Cerebellar nuclear complex (tissue), 1 donor: ENCODE measurements around the gene ARHGAP9.

Experiments
- DNase-seq, 2 experiments: peaks; one replicate each; lab custom pipeline; 2025; lab: John Stamatoyannopoulos, UW

The ARHGAP9 gene

DNA sequence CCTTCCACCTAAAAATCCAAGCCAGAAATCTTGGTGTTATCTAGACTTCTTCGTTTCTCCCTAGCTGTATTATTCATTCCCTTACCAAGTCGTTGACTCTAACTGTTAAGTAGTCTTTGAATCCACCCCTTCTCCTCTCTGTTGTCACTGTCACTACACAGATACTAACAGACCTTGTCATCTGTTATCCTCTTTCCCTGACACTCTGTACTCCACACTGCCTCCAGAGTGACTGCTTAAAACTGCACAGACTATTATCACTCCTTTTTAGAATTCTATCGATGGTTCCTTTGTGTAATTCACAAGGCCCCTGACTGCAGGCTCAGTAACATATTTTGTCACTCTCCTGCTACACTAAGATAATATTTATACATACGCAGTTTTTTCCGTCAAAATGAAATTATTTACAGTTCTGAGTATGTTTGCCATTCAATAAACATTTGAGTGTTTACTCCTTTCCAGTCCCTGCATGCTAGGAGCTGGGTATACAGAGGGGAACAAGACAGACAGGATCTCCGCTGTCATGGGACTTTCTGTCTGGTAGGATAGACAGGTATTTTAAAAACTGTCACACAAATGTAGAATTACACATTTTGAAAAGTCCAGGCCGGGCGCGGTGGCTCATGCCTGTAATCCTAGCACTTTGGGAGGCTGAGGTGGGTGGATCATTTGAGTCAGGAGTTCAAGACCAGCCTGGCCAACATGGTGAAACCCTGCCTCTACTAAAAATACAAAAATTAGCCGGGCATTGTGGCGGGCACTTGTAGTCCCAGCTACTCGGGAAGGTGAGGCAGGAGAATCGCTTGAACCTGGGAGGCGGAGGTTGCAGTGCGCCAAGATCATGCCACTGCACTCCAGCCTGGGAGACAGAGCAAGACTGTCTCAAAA, 12.0 kb upstream of the ARHGAP9 start:
- DNase-seq, result no peak

DNA sequence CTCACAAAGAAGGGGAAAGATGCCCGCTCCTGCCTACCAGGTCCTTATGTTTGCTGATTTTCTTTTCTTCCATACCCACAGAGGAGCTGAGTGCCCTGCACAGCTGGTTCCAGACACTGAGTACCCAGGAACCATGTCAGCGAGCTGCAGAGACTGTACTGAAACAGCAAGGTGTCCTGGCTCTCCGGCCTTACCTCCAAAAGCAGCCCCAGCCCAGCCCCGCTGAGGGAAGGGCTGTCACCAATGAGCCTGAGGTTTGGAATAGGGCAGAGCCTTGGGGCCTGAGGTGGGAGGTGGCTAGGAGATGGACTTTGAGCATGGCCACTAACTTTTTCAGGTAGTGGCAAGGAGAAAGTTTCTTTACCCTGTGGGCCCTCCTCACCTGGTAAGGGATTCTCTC, 10.5 kb upstream of the ARHGAP9 start:
- no peak for DNase-seq

DNA sequence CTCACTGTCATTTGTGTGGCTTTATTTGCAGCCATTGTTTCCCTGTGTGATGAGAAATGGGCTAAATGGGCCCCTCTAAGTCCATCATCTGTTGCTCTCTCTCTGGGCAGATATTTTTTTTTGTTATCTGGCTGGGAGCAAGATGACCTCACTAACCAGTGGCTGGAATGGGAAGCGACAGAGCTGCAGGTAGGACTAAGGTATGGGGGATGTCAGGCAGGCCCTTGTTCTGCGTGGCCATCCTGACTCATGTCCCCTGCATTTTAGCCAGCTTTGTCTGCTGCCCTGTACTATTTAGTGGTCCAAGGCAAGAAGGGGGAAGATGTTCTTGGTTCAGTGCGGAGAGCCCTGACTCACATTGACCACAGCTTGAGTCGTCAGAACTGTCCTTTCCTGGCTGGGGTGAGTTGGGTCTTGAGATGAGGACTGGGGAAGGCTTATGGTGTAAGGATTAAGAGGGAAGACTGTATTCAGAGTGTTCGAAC, 9.5 kb upstream of the ARHGAP9 start:
- DNase-seq, result no peak

DNA sequence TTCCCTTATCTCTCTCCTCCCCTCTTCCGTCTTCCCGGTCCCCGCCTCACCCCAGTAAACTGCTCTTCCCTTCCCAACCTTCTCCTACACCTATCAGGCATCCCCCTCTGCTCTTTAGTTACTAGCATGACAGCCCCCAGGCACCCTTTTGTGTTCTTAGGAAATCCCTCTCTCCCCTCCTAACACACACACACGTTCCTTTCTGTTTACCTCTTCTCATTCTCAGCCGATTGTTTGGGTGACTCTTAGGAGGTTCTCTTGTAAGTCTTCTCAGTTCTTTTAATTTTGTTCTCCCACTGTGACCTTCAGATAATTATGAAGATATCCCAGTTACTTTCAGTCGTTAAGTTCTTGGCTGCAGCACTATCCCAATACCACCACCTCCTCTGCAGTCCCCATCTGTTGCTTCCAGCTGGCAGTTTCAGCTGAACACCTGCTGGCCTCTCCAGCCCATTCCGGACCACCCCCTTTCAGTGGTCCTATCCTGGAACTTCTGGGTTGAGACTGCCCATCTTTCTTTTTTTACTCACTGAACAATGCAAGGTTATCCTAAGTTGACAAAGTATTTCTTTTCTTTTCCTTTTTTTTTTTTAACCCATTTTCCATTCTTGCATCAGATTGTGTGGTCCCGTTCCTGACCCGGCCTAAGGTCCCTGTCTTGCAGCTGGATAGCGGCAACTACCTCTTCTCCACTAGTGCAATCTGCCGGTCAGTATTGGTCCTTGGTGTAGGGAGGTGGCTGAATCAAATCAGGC, 8.9 kb upstream of the ARHGAP9 start:
- no peak for DNase-seq

DNA sequence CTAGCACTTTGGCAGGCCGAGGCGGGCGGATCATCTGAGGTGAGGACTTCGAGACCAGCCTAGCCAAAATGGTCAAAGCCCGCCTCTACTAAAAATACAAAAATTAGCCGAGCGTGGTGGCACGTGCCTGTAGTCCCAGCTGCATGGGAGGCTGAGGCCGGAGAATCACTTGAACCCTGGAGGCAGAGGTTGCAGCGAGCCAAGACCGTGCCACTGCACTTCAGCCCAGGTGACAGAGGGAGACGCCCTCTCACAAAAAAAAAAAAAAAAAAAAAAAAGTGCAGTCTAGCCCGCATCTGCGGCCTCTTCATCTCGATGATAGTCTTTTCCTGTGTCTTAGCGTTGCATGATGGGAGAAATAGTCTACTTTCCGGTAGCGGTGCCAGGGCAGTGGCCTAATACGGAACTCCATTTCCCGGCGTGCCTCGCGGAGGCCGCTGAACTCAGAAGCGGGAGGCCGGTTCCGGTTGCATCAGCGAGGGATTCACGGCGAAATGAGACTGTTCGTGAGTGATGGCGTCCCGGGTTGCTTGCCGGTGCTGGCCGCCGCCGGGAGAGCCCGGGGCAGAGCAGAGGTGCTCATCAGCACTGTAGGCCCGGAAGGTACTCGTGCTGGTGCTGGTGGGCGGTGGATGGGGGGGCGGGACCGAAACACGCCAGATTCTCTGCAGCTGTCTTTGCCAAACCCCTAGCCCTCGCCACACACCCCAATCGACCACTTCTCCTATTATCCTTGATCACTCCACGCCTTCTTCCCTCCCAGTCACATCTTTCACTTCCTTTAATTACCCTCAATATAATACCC, 8.1 kb upstream of the ARHGAP9 start, which contains the start of gene MARS1:
Gene MARS1, plus strand, starts transcription at position 472 of the 805 bp plus-strand sequence. Its CDS starts 23 bp downstream, at position 495.
- DNase-seq, result peak; percentile 72 to 93

DNA sequence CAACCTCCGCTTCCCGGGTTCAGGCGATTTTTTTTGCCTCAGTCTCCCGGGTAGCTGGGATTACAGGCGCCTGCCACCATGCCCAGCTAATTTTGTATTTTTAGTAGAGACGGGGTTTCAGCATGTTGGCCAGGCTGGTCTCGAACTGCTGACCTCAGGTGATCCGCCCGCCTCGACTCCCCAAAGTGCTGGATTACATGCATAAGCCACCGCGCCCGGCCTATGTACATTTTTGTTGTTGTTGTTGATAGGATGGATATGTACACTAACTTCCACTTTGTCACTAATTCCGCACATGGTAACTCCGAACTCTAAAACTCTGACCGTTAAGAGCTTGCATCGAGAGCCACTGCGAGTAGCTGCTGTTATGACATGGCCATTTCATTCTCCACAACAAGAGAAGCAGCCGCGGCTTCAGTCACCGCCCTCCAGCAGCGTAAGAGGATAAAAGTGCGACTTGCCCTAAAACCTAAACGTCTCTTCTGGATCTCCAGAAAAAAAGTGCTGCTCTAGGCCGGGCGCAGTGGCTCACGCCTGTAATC, 7.5 kb upstream of the ARHGAP9 start:
- no peak for DNase-seq

DNA sequence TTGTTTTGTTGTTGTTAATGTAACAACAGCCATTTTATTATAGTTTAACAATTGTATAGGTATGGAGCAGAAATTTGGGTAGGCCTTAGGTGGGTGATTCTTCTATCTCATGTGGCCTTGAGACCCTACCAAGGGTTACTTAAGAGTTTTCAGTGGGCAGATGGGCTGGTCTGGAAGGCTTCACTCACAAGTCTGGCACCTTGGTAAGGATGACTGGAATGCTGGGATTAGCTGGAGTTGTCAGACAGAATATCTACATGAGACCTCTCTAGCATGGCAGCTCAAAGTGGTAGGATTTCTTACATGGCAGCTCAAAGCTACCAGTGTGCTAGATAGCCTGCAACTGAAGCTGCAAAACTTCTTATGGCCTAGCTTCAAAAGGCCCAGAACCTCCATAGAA, 6.0 kb upstream of the ARHGAP9 start:
- no peak for DNase-seq

DNA sequence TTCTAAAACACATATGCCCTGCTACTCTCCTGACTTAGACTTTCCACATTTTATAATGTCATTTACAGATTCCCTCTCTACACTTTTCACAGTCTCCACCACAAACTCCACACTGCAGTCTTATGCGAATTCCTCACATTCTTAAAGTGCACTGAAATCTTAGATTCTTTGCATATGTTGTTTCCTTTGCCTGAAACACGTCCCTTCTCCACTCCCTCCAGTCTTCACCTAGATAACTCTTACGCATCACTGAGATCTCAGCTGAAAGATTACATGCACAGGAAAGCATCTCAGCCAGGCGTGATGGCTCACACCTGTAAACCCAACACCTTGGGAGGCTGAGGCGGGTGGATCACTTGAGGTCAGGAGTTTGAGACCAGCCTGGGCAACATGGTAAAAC, 3.8 kb upstream of the ARHGAP9 start:
- no peak for DNase-seq

DNA sequence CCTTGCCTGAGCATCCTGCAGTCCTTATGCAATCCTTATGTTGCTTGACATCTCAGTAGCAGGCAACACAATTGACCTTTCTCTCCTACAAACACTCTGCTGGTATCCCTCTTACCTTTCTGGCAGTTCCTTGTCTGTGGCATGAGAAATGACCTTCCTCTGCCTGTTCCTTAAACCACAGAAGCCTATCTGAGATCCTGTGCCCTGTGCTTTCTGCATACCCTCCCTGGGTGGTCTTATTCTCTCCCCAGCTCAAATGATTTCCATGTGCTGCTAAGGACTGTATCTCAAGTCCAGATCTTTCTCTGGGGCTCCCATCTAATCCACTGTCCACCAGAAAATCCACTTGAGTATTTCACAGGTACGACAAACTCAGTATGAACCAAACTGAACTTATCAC, 2.0 kb upstream of the ARHGAP9 start:
- DNase-seq, result no peak

DNA sequence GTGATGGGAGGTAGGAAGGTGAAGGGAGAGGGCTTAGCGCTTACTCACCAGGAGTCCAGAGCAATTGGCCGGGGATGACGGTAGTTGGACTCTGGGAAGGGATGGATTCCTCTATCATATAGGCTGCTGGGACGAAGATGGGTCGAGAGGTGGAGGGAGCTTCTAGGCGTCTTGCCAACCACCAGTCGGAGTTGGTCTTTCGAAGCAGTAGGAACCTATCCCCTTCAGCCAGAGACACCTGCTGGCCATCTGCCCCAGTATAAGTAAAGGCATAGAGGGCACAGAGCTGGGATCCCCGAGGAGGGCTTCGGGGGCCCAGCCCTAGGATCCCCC, 657 bp downstream of the ARHGAP9 start:
- DNase-seq, result no peak

DNA sequence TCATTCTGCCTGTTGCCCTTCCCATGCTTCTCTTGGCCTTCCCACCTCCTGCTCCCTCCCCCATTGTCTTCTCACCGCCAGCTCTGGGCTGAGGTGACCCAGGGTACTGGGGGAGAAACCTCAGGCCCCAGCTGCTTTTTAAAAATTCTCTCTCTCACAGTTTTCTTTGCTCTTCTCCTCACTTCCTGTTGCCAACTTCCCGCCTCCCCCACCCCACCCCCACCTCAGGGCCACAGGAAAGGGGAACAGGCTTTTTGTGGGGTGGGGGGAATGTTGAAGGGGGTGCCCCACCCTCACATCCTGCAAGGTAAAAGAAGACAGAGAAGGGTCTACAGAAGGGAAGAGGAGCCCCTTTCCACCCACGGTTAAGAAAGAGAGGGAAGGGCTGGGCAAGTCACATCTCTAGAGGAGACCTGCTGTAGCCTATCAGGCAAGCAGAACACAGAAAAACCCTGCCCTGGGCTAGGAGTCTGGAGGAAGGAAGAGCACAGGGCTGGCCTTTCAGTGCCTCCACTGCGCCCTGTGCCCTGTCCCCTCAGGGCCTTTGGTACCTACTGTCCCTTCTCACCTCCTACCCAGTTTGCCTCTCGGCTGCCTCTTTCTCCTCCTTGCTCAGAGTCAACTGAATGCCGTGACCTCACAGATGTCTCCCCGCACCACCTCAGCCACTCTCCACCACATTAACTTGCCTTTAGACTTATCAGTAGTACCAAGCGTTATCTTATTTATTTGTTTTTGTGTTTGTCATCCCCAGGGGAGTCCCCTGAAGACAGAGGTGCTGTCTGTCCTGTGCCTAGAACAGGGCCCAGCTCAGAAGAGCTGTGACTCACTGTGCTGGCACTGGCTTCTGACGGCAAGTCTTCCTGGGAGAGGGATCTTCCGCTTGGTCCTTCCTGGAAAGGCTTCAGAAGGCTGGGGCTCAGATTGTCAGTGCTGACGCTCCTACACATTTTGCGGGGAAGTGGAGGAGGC, 1.7 kb downstream of the ARHGAP9 start:
- DNase-seq, result no peak

DNA sequence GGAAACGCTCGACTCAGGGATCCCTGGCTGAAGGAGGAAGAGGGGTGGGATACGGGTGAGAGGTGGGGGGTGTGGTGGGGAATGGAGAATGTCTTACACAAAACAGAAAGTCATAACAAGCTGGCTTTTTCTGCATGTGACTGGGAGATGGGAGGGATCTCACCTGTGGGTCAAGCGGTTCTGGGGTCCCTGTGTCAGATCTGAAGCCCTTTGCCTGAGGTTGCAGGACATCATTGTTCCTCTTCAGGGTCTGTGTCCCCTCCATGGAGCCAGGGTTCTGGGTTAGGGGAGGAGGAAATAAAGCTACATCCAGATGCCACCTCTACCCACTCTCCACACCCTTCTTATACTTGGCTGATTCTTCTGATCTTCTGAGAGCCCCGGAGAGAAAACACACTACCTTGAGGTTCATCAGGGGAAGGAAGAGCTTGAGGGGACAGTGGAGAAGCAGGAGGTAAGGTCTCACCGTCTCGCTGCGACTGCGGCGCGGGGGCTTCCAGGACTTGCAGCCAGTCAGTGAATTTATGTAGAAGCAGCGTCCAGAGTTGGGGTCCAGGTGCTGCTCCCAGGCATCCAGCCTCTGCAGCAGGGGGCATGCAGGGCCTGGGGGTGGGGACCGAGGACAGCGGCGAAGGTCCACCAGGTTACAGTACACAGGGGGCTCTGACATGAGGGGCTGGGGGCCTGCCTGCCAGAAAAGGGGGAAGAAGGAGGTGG, 2.5 kb downstream of the ARHGAP9 start:
- DNase-seq, result no peak

DNA sequence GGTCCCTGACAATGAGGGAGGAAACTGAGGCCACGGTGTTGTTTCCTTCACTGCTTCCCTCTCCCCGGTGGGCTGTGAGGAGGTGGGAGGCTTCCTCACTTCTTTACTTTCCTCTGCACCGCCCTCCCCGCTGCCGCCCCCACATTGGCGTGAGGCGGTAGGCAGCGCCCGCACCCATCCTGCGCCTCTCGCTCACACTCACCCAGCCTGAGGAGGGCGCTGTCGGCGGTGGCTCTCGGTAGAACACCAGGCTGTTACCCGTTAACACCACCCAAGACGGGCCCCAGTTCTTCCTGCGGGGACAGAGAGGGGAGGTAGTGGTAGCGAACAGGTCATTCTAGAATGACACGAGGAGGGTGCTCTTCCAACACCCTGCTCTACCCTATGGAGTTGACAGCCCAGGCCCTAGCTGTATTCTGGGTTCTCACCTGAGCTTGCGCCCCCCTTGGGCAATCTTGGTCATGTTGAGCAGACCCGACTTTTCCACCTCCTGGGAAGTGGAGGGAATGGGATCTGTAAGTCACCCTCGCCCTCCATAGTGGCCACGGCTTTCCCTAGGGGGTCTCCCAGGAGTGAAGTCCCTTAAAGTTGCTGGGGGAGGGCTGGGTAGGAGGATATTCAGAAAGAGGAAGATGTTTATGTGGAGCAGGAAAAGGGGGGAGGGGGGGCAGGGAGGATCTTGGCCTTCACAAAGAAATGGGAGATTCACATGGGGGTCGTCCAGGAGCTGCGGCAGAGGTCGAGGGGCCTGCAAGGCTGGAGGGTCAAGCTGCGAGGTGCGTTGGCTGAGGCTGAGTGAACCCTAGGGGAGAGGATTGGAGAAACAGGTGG, 3.3 kb downstream of the ARHGAP9 start:
- DNase-seq, result no peak

DNA sequence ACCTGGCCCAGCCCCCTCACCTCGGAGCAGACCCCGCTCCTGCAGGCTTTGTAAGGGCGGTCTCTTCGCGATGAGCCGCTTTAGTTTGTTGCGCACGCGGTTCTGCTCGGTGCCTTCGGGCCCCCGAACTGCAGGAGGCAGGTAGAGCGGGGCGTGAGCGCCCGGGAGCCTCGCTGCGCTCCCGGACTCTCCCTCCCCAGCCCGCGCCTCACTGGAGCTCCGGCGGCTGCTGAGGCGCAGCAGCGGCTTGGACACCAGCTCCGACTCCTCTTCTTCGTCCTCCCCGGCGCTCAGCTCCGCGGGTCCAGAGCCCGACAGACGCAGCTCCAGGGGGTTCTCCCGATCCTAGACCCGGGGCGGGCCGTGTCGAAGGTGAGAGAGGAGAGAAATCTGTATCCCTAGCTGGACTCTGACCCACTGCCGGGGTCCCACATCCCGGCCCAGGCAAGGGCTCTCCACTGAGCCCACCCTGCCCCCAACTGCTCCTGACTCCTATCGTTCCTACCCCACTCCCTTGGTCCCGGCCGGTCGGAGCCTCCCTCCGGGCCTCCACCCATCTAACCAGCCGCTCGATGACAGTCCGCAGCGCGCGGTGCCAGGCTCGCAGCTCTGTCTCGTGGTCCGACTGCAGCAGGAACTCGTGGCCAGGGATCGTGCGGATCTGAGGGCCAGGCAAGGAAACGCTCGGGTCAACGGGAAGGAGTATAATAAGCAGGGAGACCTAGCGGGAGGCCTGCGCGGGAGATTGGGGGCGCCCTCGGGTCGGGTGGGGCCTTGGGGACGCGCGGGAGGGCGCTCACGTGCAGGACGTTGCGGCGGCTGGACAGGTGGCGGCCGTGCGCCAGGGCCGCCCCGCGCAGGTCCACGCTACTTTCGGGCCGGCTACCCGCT, 4.2 kb downstream of the ARHGAP9 start:
- no peak for DNase-seq

DNA sequence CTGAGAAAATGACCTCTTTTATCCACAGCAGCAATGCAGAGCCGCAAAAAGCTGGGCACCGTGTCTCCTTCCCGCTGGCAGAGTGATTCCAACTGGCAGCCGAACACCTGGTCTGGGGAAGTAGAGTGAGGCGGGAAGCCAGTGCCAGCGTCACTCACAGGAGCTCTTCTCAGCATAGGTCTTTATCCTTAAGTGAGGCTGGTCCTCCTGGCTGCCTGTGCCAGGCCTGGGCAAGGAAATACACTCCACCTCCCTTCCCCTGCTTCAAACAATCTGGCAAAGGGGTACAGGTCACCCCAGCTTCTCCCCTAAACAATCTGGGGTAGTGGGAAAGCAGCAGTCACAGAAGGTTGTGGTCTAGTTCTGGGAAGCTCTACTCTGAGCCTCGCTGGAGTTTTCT, 4.8 kb downstream of the ARHGAP9 start:
- DNase-seq, result no peak

DNA sequence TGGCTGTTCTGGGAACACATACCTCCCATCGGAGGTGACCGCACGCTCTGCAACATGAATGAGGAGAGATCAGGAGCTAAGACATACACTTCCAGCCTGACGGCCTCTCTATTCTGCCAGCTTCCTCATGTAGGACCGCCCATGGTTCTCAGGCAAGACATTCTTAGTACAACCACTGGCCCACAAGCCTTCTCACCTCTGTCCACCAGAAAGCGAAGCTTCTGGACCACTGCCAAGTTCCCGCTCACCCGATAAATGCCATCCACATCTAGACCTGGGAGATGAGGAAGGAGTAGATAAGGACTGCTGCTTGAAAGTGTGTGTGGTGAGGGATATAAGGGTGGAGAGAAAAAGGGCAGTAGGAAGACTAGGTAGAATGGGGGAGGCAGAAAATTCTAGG, 5.2 kb downstream of the ARHGAP9 start:
- DNase-seq, result no peak

DNA sequence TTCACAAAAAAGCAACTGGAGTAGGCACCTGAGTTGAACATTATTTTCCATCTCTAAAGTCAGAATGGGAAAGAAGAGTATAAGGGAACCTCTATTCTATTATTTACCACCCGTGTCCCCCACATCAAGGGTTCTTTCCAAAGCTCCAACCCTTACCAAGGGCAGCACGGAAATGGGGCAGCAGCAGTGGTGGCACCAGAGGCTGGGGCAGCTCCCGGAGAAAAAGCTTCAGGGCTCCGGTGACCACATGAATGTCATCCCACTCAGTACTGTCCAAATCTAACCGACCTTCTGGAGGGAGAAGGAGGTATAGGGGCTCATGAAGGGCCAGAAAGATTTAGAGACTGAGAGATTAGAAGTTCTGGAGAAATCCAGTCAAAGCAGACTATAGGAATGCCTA, 5.8 kb downstream of the ARHGAP9 start:
- no peak for DNase-seq

DNA sequence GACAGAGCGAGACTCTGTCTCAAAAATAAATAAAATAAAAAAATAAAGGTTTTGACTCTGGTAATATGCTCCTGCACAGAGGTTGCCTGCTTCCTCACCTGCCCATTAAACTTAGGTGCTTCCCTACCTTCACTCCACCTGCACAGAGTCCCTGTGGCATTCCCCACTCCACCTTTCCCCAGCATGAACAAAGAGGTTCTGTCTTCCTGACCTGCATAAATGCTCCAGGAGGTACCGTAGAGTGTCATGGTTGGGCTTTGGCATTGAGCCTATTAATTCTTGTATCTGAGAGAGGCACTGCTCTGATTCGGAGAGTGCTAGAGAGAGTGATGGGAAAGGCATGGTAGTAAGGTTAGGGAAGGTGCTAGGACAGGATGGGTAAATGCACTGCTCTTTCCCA, 6.3 kb downstream of the ARHGAP9 start:
- no peak for DNase-seq
